GM18502 (cell line): Measurements from ENCODE around the gene ENPP7.
"Not testable (repeated sequence)": the region's sequence is repeated elsewhere in the genome, so short reads cannot be mapped to it uniquely, and the experiment has no call there.

Experiments
- ATAC-seq: cut with Tn5 transposase; IDR thresholded peaks from one replicate; pipeline ENCODE4 v1.9.1; 2021; ENCODE audit warnings: mild to moderate bottlenecking; ENCODE audit not compliant: unreplicated experiment, poor library complexity

ENPP7 gene

GRCh38 chr17:79746889-79747507 is 16.3 kb downstream of the ENPP7 start:
- no peak for ATAC-seq

DNA sequence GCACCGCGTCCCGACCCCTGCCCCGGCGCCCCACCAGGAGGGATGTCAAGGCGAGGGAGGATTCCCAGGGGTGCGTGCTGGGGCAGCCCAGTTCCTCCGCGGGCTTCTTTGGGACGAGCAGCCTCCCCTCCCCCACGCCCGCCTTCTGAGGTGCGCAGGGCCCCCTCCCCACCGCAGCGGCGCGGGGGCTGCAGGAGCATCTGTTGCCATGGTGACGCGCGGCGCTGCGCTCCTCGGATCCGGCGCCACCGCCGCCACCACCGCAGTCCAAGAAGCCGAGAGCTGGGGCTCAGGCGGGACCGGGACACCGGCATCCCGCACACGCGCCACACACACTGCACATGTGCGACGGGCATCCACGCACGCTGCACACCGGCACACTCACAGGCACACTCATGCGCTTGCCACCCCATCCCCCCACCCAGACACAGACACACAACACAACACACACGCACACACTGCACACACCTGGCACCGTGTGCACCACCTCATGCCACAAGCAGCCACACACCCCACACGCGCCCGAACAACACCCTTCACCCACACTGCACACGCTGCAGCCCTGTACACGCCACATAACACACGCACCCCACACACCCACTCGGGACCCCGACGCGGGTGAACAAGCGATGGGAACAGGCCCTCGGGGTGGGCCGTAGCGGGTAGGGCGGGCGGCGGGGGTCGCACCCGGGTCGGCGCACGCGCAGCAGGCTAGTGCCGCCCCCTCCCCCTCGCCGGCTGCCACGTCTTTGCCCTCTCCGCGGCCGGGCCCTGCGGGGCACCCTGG is 17.0 kb downstream of the ENPP7 start:
- no peak for ATAC-seq

DNA sequence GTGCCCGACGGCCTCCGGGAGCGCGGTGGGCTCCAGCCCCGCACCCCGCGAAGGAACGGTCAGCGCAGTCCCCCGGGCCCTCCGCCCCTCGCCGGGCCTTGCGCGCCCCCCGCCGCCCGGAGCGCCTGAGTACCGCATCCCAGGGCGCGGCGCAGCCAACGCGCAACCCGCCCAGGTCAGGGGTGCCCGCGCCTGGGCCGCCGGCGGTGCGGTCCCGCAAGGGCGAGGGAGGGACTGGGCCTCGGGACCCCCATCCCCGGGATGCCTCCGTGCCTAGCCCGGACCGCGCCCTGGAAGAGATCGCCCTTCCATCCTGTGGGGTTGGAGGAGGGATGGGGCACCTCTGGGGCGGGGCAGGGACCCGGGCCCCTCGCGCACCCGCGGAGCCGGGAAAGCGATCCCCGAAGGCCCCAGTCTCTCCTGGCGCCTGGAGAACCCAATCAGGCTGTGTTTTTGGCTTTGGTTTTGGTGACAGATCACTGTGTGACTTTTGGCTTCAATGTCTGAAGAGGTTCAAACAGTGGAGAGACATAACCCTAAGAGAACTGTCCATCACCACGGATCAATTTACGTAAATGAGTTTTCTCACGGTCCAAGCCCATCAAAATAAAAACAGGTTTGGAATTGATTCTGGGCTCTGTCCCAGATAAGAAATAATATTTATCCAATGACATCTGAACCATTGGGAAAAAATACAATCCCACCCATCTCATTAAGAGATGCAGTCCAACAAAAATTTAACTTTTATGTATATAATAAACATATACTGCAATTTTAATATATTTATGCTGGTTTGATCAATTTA is 17.8 kb downstream of the ENPP7 start:
- no peak for ATAC-seq

GRCh38 chr17:79749156-79749815 is 18.5 kb downstream of the ENPP7 start:
- no peak for ATAC-seq

- ATAC-seq: no peak
Measured at GRCh38 chr17:79749958-79750357, 19.2 kb downstream of the ENPP7 start.

DNA sequence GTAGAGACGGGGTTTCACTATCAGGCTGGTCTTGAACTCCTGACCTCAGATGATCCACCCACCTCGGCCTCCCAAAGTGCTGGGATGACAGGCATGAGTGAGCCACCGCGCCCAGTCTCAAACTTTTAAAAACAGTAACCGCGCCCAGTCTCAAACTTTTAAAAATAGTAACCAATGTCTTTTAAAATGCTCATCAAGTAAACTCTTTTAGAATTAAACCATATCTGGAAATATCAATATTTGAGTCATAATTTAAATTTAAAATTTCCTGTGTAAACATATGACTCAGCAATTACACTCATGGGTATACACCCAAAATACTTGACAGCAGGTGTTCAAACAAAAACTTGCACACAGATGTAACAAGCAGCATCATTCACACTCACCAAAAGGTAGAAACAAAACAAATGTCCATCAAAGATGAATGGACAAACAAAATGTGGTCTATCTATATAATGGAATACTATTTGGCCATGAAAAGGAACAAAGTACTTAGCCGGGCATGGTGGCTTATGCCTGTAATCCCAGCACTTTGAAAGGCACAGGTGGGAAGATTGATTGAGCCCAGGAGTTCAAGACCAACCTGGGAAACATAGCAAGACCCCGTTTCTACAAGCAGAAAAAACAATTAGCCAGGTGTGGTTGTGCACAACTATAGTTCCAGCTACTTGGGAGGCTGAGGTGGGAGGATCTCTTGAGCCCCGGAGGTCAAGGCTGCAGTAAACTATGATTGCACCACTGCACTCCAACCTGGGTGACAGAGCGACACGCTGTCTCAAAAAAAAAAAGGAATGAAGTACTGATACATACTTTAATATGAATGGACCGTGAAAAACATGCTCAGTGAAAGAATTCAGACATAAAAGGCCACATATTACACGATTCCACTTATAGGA is 20.2 kb downstream of the ENPP7 start:
- ATAC-seq: no peak

DNA sequence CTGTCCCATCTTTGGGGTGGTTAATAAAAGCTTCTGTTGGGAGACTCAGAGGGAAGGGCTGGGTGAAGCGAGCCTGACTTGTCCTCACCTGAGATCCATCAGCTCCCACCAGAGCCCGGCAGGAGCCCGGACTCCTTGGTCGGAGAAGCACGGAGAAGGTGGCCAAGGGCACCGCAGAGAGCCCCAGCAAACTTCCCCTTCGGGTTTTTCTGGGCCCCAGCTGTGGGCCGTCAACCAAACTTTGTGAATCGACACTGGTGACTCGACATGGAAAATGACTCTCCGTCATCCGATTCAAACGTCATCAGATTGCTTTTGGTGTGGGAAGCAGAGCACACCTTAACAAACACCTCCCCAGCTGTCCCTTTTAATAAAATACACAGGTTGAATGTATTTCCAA is 21.4 kb downstream of the ENPP7 start:
- ATAC-seq: no peak

- no peak for ATAC-seq
Measured at GRCh38 chr17:79754370-79754769, 23.6 kb downstream of the ENPP7 start.

DNA sequence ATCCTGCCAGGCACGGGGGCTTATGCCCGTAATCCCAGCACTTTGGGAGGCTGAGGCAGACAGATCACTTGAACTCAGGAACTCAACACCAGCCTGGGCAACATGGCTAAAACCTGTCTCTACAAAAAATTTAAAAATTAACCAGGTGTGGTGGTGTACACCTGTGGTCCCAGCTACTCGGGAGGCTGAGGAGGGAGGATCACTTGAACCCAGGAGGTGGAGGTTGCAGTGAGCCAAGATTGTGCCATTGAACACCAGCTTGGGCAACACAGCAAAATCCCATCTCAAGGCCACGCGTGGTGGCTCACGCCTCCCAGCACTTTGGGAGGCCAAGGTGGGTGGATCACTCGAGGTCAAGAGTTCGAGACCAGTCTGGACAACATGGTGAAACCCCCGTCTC is 24.2 kb downstream of the ENPP7 start:
- ATAC-seq: not testable (repeated sequence)

DNA sequence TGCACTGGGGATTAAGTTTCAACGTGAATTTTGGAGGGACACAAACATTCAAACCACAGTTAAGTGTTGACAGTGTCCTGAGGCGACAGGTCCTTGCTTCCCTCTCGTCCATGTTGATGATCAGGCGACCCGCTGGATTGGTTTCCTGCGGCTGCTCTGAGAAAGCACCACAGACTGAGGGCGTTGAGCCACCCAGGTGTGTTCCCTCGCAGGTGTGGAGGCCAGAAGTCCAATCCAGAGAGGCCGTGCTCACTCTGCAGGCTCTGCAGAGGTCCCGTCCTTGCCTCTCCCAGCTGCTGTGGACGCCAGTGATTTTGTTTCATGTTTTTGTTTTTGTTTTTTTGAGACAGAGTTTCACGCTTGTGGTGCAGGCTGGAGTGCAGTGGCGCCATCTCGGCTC is 24.8 kb downstream of the ENPP7 start:
- ATAC-seq: no peak

GRCh38 chr17:79757140-79757745 is 26.5 kb downstream of the ENPP7 start:
- ATAC-seq: no peak

GRCh38 chr17:79758271-79758670 is 27.5 kb downstream of the ENPP7 start:
- no peak for ATAC-seq

DNA sequence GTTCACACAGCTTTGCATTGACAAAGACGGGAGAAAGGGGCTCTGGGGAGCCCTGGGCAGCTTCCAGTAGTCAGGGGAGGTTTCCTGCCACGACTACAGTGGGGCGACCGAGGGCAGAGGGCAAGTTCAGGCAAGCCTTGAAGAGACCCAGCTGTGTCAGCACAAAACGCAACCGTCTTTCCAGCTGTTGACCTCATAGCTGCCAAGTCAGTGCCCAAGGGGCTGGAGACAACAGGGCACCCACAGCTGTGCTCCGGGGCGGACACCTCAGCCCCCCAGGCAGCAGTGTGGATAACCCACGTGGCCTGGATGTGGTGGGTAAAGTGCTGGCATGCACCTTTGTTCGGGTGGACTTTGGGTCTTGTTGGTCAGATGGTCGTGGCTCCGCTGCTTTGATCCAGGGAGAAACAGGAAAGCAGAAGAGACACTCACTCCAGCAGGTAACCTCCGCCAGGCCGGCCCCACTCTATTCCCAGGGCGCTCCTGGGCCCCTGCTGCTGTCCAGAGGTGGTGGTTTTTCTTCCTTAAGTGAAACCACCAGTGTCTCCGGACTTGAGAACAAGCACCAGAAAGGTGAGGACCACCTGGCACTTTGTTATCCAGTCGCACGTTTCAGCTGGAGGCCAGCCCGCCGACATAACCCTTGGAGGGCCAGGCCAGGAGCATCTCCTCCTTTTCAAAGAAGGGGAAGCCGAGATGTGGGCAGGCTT is 29.6 kb downstream of the ENPP7 start:
- no peak for ATAC-seq

GRCh38 chr17:79761894-79762589 is 31.3 kb downstream of the ENPP7 start:
- no peak for ATAC-seq

DNA sequence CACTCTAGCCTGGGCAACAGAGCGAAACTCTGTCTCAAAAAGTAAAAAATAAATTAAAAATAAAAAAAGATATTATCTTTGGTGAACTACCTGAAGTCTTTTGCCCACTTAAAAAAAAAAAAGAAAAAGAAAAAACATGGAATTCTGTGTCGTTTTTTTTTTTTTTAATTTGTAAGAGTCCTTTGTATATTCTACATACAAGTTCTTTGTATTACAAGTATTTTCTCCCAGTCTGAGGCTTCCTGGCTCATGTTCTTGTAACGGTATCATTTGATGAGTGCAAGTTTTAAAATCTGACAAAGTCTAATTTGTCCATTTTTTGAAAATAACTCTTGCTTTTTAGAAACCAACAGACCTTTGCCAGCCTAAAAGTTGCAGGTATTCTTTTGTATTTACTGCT is 35.0 kb downstream of the ENPP7 start:
- no peak for ATAC-seq

DNA sequence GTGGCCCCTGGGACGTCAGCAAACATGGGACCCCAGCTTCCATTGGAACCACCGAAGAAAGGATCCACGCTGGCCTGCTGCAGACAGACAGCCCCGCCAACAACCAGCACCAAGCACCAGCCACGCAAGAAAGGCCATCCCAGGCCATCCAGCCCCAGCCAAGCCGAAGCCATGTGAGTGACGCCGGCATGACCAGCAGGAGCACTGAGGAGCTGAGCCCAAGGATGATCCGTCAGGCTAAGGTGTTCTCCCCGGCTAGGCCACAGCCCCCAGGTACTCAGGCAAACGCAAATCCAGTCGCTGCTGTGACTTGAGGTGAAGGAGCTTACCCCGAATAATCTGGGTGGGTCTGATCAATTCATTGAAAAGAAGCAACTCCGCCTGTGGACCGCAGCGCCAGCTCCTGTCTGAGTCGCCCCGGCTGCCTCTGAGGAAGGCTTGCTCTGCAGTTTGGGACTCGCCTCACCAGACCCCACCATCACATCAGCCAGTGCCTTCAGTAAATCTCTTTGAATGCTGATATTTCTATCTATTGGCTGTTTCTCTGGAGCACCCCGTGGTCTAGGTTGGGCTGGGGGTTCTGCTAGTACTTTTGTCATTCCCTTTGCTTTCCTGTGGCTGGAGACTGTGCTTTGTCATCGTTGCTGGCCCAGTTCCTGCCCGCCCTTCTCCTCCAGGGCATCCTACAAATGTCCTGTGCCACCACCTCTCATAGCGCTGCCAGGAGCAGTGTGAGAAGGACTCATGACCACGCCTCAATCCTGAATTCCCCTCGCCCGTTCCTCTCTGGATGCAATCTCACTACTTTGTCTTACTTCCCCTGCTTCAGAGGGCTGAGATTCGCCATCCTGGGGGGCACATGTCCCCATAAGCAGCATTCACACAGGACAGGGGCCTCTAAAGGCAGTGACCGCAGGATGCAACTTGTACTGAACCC is 39.1 kb downstream of the ENPP7 start:
- no peak for ATAC-seq

DNA sequence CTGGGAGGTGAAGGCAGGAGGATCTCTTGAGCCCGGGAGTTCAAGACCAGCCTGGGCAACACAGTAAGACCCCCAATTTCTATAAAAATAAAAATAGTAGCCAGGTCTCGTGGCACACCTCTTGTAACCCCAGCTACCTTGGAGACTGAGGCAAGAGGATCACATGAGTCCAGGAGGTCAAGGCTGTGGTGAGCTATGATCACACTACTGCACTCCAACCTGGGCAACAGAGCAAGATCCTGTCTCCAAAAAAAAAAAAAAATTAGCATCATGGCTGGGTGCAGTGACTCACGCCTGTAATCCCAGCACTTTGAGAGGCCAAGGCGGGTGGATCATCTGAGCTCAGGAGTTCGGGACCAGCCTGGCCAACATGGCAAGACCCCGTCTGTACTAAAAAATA is 40.5 kb downstream of the ENPP7 start:
- ATAC-seq: no peak
